ENCODE measurements around the gene GGA2. TPM values are rescaled to one million over a fixed set of nuclear protein-coding genes. Genes with fewer than 3 reads are reported as not detected.

GGA2 gene
- total RNA-seq, 1 experiment from 2014 or later, result 28.0 TPM

DNA sequence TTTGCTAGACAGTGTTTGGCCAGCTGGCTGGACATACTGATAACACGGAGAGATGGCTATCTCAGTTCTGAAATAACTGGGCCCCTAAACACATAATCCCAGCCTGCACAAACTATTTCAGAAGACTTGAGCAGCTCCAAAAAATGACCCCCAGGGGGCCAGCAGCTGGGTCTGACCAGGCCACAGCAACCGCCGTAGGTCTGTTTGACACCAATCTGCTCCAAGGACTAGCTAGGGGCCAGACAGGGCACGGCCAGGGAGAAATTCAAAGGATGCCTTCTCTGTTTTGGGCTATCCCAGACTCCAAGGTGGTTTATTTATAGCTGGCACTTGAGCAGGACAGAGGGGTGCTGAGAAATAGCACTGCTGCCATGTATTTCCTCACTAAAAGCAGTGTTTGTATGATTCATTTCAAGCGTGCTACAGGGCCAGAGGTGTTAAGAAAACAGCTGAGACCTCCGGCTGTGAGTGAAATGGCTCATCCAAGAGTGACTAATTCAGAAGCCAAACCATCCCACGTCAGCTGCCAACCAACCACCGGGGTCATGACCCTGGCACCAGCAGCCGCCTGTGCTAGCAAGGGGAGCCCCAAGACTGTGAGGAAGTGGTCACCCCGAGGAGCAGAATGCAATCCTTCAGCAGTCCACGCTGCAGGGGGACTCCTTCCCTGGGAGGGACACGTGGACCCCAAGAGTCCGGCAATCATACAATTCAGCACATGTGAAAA is 5.7 kb downstream of the GGA2 start:
- no peak overlapping the region for H3K4me3 ChIP-seq

DNA sequence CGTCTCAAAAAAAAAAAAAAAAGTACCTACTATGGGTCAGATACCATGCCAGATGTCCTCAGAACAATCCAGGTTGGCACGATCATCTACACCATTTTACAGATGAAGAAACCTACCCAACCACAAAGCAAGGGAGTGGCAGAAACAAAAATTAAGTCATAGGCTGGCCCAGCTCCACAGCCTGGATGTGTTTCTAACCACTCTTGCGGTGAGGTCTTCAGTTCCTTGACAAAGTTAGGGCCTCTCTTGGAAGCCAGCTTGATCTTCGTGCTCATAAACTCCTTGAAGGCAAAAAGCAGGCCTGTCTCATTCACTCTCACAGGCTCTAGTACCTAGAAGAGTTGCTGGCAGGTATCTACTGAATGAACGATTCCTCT is 6.2 kb downstream of the GGA2 start:
- H3K4me3 ChIP-seq, result no peak overlapping the region
- H3K27ac ChIP-seq, result peak overlapping the region; percentile 42
- H3K36me3 ChIP-seq, result peaks cover 22% of the 10 kb centered on the region
- no peaks in the 10 kb centered on the region for H3K27me3 ChIP-seq (replicated peaks)
- no peaks in the 10 kb centered on the region for H3K9me3 ChIP-seq (replicated peaks)
- H3K4me1 ChIP-seq (replicated peaks), result peaks cover 30% of the 10 kb centered on the region
- DNase-seq (ENCODE audit: low read depth in 1 of 2, low spot score in 2 of 2), result no peak

More for the DNA sequence above, 5.7 kb downstream of the GGA2 start:
- no peaks in the 10 kb centered on the region for H3K27me3 ChIP-seq (replicated peaks)
- DNase-seq (ENCODE audit: low read depth in 1 of 2, low spot score in 2 of 2), result peak; percentile 81 to 87
- peaks cover 25% of the 10 kb centered on the region for H3K36me3 ChIP-seq
- H3K4me1 ChIP-seq (replicated peaks), result peaks cover 34% of the 10 kb centered on the region
- H3K27ac ChIP-seq, result peak overlapping the region; percentile 42
- no peaks in the 10 kb centered on the region for H3K9me3 ChIP-seq (replicated peaks)

DNA sequence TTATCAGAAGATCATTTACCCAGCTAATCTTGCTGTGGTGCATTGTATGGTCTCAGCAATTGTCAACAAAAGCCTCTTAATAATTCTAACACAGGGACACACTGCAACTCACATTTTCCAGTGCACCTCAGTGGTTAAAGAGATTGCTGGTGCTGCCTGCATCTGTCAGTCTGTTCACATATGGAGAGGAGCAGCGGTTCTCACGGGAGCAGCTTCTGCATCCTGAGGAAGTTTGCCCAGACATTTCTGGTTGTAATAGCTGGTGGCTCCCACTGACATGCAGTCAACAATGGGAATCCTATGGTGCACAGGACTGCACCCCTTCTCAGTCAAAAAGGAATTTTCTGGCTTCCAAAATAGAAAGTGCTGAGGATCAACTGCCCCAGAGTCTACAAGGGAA is 7.8 kb downstream of the GGA2 start:
- Histone ChIP-seq H3K36me3 (peaks cover 18% of the 10 kb centered on the region), H3K27ac (no peak overlapping the region), H3K4me3 (no peak overlapping the region), H3K27me3 (replicated peaks) (no peaks in the 10 kb centered on the region), H3K4me1 (replicated peaks) (peaks cover 25% of the 10 kb centered on the region), H3K9me3 (replicated peaks) (no peaks in the 10 kb centered on the region)
- DNase-seq (ENCODE audit: low read depth in 1 of 2, low spot score in 2 of 2), result no peak

DNA sequence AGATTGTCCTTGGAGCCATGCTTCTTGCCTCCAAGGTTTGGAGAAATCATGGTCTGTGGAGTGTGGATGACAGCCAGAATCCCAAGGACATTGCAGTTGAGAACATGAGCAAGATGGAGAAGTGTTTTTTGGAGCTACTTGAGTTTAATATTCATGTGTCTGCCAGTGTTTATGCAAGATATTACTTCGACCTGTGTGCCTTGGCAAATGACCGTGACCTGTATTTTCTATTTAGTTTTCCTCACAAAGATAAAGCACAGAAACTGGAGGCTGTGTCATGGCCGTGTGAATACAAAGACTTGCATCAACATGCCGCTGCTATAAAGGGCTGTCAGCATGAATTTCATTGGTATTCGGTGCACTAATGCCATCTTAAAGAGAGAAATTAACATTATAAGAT is 9.0 kb downstream of the GGA2 start:
- Histone ChIP-seq H3K4me1 (replicated peaks) (peaks cover 24% of the 10 kb centered on the region), H3K27me3 (replicated peaks) (no peaks in the 10 kb centered on the region), H3K4me3 (no peak overlapping the region), H3K9me3 (replicated peaks) (no peaks in the 10 kb centered on the region), H3K36me3 (peaks cover 18% of the 10 kb centered on the region), H3K27ac (no peak overlapping the region)
- no peak for DNase-seq (ENCODE audit: low read depth in 1 of 2, low spot score in 2 of 2)

DNA sequence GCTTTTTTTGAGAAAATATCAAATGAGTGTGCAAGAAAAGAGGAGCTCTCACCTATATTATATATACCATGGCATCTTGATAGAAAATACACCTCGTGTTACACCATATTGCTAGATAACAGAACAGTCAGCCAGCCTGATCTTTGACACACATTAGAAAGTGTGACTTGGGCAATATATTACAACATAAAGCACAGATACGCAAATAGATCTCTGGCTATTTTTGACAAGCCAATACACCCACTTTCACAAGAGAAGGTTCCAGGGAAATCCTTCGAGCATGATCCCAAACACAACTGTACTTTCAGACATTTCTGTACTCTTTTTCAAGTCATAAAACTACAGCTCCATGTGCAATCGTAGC is 9.4 kb downstream of the GGA2 start:
- no peak overlapping the region for H3K4me3 ChIP-seq
- no peaks in the 10 kb centered on the region for H3K9me3 ChIP-seq (replicated peaks)

DNA sequence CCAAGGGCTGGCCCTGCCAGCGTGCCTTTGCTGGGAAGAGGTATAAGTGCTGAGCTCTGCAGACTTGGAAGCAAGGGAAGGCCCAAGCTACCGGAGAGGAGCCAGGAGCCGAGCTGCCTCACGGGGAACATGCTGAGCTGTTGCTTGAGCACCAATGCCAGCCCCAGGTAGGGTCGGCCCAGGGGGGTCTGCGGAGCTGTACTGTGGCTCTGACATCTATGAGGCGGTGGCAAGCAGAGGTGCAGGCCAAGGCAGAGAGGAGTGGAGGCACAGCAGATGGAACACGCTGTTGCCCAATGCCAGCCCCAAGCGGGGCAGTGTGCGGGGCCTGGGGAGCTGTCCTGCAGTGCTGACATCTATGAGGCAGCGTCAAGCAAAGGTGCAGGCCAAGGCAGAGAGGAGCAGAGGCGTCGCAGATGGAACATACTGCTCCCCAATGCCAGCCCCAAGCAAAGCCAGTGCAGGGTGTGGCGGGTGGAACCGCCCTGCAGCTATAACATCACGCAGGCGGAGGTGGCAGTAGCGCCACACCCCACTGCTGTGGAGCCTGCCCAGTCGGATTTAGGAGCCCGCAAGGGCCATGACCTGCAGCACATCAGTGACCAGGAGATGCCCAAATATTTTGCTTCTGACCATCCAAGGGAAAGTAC is 10.0 kb downstream of the GGA2 start:
- Histone ChIP-seq H3K4me1 (replicated peaks) (peaks cover 18% of the 10 kb centered on the region), H3K4me3 (no peak overlapping the region)

More for the DNA sequence above, 9.4 kb downstream of the GGA2 start:
- no peak overlapping the region for H3K27ac ChIP-seq
- H3K27me3 ChIP-seq (replicated peaks), result no peaks in the 10 kb centered on the region
- no peak for DNase-seq (ENCODE audit: low read depth in 1 of 2, low spot score in 2 of 2)
- H3K4me1 ChIP-seq (replicated peaks), result peaks cover 20% of the 10 kb centered on the region
- H3K36me3 ChIP-seq, result peaks cover 18% of the 10 kb centered on the region

DNA sequence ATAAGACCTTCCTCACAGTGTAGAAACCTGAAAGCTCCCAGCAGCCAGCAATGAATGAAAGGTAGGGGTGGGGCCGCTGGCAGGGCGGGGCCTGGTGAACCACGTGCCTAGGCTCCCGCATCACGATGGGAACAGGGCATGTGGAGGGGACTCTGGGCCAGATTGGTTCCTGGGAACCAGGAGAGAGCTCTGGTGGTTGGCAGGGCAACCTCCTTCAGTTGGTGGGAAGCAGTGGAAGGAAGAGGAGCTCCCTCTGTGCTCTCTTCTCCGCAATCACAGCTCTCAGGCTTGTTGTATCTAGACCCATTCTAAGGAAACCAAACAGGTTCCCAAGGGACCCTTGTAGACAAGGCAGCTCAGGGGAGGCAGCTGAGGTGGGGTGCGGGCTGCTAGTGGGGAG is 10.5 kb downstream of the GGA2 start:
- no peak for DNase-seq (ENCODE audit: low read depth in 1 of 2, low spot score in 2 of 2)
- no peak overlapping the region for H3K4me3 ChIP-seq
- no peak overlapping the region for H3K27ac ChIP-seq
- no peaks in the 10 kb centered on the region for H3K9me3 ChIP-seq (replicated peaks)
- H3K4me1 ChIP-seq (replicated peaks), result peaks cover 13% of the 10 kb centered on the region
- no peaks in the 10 kb centered on the region for H3K27me3 ChIP-seq (replicated peaks)
- peaks cover 27% of the 10 kb centered on the region for H3K36me3 ChIP-seq

More for the DNA sequence above, 10.0 kb downstream of the GGA2 start:
- Histone ChIP-seq H3K36me3 (peaks cover 23% of the 10 kb centered on the region), H3K27me3 (replicated peaks) (no peaks in the 10 kb centered on the region), H3K9me3 (replicated peaks) (no peaks in the 10 kb centered on the region), H3K27ac (no peak overlapping the region)
- DNase-seq (ENCODE audit: low read depth in 1 of 2, low spot score in 2 of 2), result no peak

DNA sequence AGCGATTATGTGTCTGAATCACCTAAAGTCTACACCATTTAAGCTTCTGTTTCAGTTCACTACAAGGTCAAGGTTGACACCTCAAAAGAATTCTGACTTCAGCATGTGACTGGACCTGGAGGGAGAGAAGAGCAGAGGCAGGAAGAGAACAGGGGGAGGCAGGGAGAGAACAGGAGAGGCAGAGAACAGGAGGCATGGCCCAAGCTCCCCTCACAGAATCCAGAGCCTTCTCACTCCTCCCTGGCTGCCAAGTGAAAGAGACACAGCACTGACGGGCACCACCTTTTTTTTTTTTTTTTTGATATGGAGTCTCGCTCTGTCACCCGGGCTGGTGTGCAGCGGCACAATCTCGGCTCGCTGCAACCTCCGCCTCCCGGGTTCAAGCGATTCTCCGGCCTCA is 11.4 kb downstream of the GGA2 start:
- no peaks in the 10 kb centered on the region for H3K9me3 ChIP-seq (replicated peaks)
- peaks cover 4% of the 10 kb centered on the region for H3K4me1 ChIP-seq (replicated peaks)
- H3K27me3 ChIP-seq (replicated peaks), result no peaks in the 10 kb centered on the region
- no peak overlapping the region for H3K4me3 ChIP-seq
- no peak overlapping the region for H3K27ac ChIP-seq
- peaks cover 36% of the 10 kb centered on the region for H3K36me3 ChIP-seq
- DNase-seq (ENCODE audit: low read depth in 1 of 2, low spot score in 2 of 2), result no peak

DNA sequence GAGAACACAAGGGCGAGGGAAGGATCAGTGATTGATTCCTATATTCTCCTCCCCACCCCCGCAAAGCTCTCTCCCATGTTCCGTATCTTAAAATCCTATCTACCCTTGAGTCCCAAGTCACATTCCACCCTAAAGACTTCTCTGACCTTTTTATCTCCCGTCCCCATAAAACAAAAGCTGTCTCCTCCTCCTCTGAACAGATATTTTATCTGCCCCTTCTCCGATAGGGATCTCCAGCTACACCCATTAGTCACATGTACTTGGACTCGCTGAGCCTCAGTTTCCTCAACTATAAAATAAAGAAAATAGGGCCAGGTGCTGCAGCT is 12.8 kb downstream of the GGA2 start:
- Histone ChIP-seq H3K27ac (no peak overlapping the region), H3K4me1 (replicated peaks) (peaks cover 6% of the 10 kb centered on the region), H3K4me3 (no peak overlapping the region), H3K36me3 (peaks cover 47% of the 10 kb centered on the region), H3K9me3 (replicated peaks) (no peaks in the 10 kb centered on the region), H3K27me3 (replicated peaks) (no peaks in the 10 kb centered on the region)
- no peak for DNase-seq (ENCODE audit: low read depth in 1 of 2, low spot score in 2 of 2)

DNA sequence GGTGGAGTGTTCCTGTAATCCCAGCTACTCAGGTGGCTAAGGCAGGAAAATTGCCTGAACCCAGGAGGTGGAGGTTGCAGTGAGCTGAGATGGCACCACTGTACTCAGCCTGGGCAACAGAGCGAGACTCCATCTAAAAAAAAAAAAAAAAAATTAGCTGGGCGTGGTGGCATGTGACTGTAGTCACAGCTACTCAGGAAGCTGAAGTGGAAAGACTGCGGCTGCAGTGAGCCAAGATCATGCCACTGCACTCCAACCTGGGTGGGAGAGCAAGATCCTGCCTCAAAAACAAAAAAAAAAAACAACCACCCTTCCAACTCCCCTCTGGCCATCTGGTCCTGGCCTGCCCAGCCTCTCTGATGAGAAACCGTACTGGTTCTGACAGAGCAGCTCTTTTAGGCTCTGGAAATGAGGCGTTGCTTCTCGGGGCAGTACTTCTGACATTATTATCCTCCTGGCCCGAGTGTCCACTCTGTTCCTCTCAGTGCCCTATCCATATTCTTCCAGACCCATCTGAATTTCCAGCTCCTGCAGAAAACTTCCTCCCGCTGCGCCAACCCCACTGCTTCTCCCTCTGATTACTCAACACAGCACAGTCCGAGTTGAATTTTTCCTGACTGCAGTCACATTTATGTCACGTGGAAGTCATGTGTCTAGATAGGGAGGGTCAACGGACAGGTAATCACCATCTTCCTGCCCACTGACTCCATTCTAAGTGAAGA is 13.3 kb downstream of the GGA2 start:
- Histone ChIP-seq H3K27me3 (replicated peaks) (no peaks in the 10 kb centered on the region), H3K9me3 (replicated peaks) (no peaks in the 10 kb centered on the region), H3K36me3 (peaks cover 43% of the 10 kb centered on the region), H3K27ac (no peak overlapping the region), H3K4me1 (replicated peaks) (peaks cover 12% of the 10 kb centered on the region), H3K4me3 (no peak overlapping the region)
- no peak for DNase-seq (ENCODE audit: low read depth in 1 of 2, low spot score in 2 of 2)

DNA sequence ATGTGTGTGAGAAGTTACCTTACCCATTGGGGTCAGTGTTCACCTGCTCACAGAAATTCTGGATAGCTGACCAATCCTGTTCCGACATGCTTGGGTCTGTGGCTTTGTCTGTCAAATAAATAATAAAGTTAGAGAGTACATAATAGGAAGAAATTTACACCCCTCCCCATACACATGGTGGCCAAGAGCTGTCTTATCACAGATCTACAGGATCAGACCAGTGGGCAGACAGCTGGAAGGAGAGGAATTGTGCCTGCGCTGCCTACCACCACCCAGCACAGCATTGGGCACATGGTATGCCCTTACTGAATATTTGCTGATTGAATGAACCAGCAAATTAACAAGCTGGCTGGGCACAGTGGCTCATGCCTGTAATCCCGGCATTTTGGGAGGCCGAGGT is 14.6 kb downstream of the GGA2 start:
- no peak for DNase-seq (ENCODE audit: low read depth in 1 of 2, low spot score in 2 of 2)
- no peak overlapping the region for H3K4me3 ChIP-seq
- H3K27me3 ChIP-seq (replicated peaks), result no peaks in the 10 kb centered on the region
- H3K4me1 ChIP-seq (replicated peaks), result peaks cover 18% of the 10 kb centered on the region
- peaks cover 45% of the 10 kb centered on the region for H3K36me3 ChIP-seq
- no peak overlapping the region for H3K27ac ChIP-seq
- no peaks in the 10 kb centered on the region for H3K9me3 ChIP-seq (replicated peaks)

DNA sequence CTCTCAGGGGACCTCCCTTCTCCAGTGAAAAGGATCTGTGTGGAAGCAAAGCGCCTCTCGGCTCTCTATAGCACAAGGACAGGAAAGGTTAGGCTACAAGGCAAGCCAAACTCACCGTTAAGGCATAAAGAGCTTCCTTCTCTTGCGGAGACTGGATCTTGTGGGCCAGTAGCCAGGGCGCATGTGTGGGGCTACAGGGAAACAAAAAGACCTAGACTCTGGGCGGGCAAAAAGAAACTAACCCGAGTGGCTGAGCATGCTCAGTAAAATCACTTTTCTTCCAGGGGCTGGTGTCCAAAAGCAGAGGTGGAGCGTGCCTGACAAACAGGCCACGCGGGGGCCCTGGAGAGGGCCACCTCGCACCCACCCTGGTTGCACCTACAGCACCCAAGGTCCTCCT is 16.1 kb downstream of the GGA2 start:
- H3K4me3 ChIP-seq, result no peak overlapping the region
- DNase-seq (ENCODE audit: low read depth in 1 of 2, low spot score in 2 of 2), result no peak
- peaks cover 18% of the 10 kb centered on the region for H3K4me1 ChIP-seq (replicated peaks)
- H3K36me3 ChIP-seq, result peaks cover 60% of the 10 kb centered on the region
- no peak overlapping the region for H3K27ac ChIP-seq
- no peaks in the 10 kb centered on the region for H3K27me3 ChIP-seq (replicated peaks)
- H3K9me3 ChIP-seq (replicated peaks), result no peaks in the 10 kb centered on the region

DNA sequence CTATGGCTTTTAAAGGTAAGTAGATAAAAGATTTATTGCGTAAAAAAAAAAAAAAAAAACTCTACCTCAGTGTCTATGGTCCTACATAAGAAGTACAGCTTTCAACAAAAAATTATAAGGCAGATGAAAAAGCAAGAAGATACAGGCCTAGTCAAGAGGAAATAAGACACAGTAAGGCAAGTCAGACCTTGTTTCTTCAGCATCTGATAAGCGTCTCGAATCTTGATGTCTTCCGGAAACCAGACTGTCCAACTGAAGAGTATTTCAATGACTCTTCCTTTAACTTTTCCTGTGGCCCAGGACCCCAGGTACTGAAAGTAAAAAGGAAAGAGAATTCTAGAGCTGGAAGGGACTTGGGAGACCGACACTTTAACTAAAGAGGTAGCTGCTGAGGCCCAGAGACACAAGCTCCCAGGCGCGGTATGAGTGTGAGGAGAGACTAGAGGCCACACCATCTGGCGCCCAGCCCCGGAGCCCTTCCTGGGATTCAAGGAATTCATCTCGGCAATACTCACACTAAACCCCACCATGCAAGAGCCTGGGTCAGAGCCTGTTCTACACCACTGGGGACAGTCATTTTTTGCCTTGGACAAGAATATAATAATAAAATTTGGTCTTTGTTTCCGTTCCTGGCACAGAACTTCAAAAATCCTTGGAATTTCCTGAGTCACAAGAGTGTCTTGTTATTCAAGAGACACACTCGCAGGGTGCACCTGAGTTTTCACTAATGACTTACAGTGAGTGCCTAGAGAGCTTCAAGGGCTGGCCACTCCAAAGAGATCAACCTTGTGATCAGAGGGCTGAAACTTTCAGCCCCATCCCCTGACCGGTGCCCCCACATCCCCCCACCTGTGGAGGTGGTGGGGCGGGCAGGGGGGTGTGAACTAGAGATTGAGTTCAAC is 18.6 kb downstream of the GGA2 start:
- Histone ChIP-seq H3K9me3 (replicated peaks) (no peaks in the 10 kb centered on the region), H3K36me3 (peaks cover 79% of the 10 kb centered on the region), H3K27ac (peak overlapping the region; percentile 48), H3K27me3 (replicated peaks) (no peaks in the 10 kb centered on the region), H3K4me1 (replicated peaks) (peaks cover 18% of the 10 kb centered on the region), H3K4me3 (no peak overlapping the region)
- peak; percentile 52 to 56 for DNase-seq (ENCODE audit: low read depth in 1 of 2, low spot score in 2 of 2)

Data from SJSA1 (cell line).